Nephron progenitor cell (in vitro differentiated cells): ENCODE measurements around the gene RNF212.

Source experiments
- DNase-seq: peaks from one replicate; pipeline ENCODE4 v3.0.0; 2021
- H3K27ac Mint-ChIP-seq: 2 replicates; pipeline ENCODE4 v1.8.0; 2021; ENCODE audit warnings: mild to moderate bottlenecking, moderate library complexity, mixed read lengths
- H3K27me3 Mint-ChIP-seq: 2 replicates; pipeline ENCODE4 v1.8.0; 2021; ENCODE audit warnings: mild to moderate bottlenecking, low read depth, mixed read lengths; ENCODE audit not compliant: poor library complexity
- H3K36me3 Mint-ChIP-seq: 2 replicates; pipeline ENCODE4 v1.8.0; 2021; ENCODE audit warnings: low read depth, mixed read lengths
- H3K4me1 Mint-ChIP-seq: 2 replicates; pipeline ENCODE4 v1.8.0; 2021; ENCODE audit warnings: mixed read lengths
- H3K4me3 Mint-ChIP-seq: 2 replicates; pipeline ENCODE4 v1.8.0; 2021; ENCODE audit warnings: mild to moderate bottlenecking, moderate library complexity, mixed read lengths
- H3K9me3 Mint-ChIP-seq: 2 replicates; pipeline ENCODE4 v1.8.0; 2021; ENCODE audit warnings: mild to moderate bottlenecking, moderate library complexity, mixed read lengths
- CTCF ChIP-seq: fragments of 200-600 bp; sonication (generic); IDR thresholded peaks from 2 replicates; pipeline ENCODE4 v1.5.0; 2021; ENCODE audit warnings: antibody characterized with exemption

The RNF212 gene

DNA sequence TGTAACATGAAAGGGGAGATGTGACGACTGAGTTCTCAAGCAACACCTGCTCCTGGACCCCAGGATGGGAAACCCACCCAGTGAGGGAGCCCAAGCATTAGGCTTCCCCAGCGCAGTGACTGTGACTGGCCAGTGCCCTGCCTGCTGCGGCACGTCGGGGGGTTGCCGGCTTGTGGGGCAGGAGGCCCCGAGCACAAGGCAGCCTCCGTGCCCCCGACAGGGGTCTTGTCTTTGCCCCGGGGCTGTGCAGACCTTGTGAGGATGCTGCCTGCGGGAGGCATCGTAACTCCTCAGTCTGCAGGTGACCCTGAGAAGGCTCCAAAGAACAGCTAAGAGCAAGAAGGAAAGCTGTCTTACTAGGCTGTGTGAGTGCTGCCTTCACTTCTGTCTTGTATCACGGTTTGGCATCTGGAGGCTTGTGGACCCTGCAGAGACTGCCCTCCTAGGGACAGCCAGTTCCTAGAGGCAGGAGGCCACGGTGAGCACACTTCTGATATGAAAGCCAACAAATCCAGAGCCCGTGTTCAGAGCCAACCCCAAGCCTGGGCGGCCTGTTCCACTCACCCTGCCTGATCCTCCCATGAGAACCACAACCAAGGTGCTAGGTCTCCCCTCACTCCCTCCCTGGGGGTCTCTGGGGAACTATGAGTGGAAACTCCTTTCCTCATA is 54.2 kb downstream of the RNF212 start:
- no peak for DNase-seq
- Mint-ChIP-seq H3K4me3 (no peak overlapping the region), H3K9me3 (no peaks in the 10 kb centered on the region), H3K27ac (no peak overlapping the region), H3K4me1 (peaks cover 31% of the 10 kb centered on the region), H3K27me3 (peaks cover 71% of the 10 kb centered on the region), H3K36me3 (no peaks in the 10 kb centered on the region)
- no peak for TF ChIP-seq CTCF

DNA sequence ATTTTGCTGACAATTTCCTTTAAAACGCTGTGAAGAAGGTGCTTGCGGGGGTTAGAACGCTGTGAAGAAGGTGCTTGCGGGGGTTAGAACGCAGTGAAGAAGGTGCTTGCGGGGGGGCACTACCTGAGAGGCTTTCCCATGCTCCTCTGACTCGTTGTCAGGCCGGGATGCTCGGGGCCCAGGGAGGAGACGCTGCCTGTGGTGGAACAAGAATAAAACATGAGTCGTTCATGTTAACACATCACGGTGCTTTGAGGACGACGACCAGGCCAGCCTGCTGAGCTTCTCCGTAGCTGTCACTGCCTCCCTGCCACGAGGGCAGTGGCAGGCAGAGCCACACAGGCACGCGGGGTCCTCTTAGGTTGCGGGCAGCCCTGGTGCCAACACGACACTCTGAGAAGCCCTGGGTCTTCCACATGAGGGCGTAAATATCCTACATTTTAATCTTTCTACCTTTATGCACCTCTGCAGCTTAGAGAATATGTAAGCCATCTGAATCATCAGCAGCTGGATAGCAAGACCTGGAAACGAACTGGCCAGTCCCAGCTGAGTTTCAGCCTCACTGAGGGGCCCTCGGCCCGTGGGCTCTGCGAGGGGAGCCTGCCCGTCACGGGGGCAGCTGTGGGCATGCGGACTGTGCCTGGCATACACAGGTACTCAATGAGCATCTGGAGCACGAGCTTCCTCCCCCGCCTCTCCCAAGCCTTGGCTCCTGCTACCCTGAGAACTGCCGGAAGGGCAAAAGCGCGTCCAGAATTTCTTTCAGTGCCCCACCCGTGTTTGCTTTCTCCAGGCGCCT is 55.0 kb downstream of the RNF212 start:
- Mint-ChIP-seq H3K27me3 (peaks cover 70% of the 10 kb centered on the region), H3K4me3 (no peak overlapping the region), H3K36me3 (no peaks in the 10 kb centered on the region), H3K9me3 (no peaks in the 10 kb centered on the region), H3K4me1 (peaks cover 31% of the 10 kb centered on the region), H3K27ac (no peak overlapping the region)
- no peak for TF ChIP-seq CTCF
- no peak for DNase-seq

GRCh38 chr4:1057403-1057745 is 56.0 kb downstream of the RNF212 start:
- H3K27ac Mint-ChIP-seq, result no peak overlapping the region
- H3K9me3 Mint-ChIP-seq, result no peaks in the 10 kb centered on the region
- H3K4me1 Mint-ChIP-seq, result peaks cover 31% of the 10 kb centered on the region
- H3K36me3 Mint-ChIP-seq, result no peaks in the 10 kb centered on the region
- no peak overlapping the region for H3K4me3 Mint-ChIP-seq
- H3K27me3 Mint-ChIP-seq, result peaks cover 70% of the 10 kb centered on the region
- no peak for TF ChIP-seq CTCF
- no peak for DNase-seq

GRCh38 chr4:1056671-1057402 is 56.5 kb downstream of the RNF212 start:
- Mint-ChIP-seq H3K9me3 (peaks cover 2% of the 10 kb centered on the region), H3K4me3 (no peak overlapping the region)

More at GRCh38 chr4:1056671-1057402, 56.5 kb downstream of the RNF212 start:
- H3K36me3 Mint-ChIP-seq, result no peaks in the 10 kb centered on the region
- H3K4me1 Mint-ChIP-seq, result peaks cover 29% of the 10 kb centered on the region
- H3K27ac Mint-ChIP-seq, result no peak overlapping the region
- no peak for DNase-seq
- TF ChIP-seq CTCF, result no peak
- peaks cover 70% of the 10 kb centered on the region for H3K27me3 Mint-ChIP-seq
